ENCODE measurements around the gene DMD. TPM values are rescaled to one million over a fixed set of nuclear protein-coding genes. Genes with fewer than 3 reads are reported as not detected.

The DMD gene
- total and polyA plus RNA-seq, 2 of the 13 experiments (the other 11 are each of a cell fraction or from before 2014, with no cell fraction given) = 17.6 to 25.9 TPM

DNA sequence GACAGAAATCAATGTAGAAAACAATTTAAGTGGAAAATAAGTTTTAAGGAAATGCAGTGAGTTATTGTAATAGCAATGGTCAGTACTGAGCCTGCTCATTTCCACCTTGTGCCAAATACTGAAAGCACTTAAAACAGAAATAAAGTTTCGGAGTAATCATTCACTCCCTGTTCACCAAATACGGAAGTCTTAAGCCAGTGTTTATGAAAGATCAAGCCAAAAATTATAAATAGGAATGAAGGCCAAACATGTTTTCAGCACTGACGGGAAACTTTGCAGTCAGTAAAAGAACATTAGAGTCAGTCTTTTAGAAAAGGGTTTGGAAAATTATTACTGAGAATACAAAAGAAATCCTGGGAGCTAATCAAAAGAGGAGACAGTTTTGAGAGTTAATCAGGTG lies 178.6 kb downstream of the DMD start:
- intact Hi-C loops (cut with micrococcal nuclease; ENCODE audit: unreplicated experiment) = no loop called here
- no peak for FAIRE-seq
- ATAC-seq = no peak
- no peaks in the 10 kb centered on the region for H3K36me3 ChIP-seq (replicated peaks in 1 of 2; ENCODE audit: control insufficient read depth in 1 of 2, insufficient read depth in 2 of 2, low read length in 2 of 2)
- H3K79me2 ChIP-seq (ENCODE audit: insufficient read depth, low read length) = no peaks in the 10 kb centered on the region
- H2AFZ ChIP-seq (ENCODE audit: low read length) = no peak overlapping the region
- CTCF ChIA-PET (ENCODE audit: low intra/inter-chr PET ratio, low total read pairs) = no interaction called here
- no peak overlapping the region for H3K9ac ChIP-seq (ENCODE audit: insufficient read depth, low read depth, low read length)
- H3K27ac ChIP-seq (ENCODE audit: extremely low read length, insufficient read depth, low read length) = no peak overlapping the region
- TF ChIP-seq EED (CRISPR knock-in tag; IDR thresholded peaks at IDR 0.05) (no peak), SPEN (CRISPR knock-in tag; IDR thresholded peaks at IDR 0.05; ENCODE audit: low read depth) (no peak), WIZ (CRISPR knock-in tag; IDR thresholded peaks at IDR 0.05) (no peak), ZNF468 (CRISPR knock-in tag; IDR thresholded peaks at IDR 0.05) (no peak)
- no peak overlapping the region for H3K4me3 ChIP-seq (replicated peaks in 1 of 3; ENCODE audit: insufficient read depth in 1 of 3, low read depth in 2 of 3, low read length in 3 of 3)
- POLR2A ChIA-PET = no interaction called here
- H3K4me2 ChIP-seq (ENCODE audit: low read depth, low read length) = no peak overlapping the region
- in situ Hi-C loops (cut with HindIII; ENCODE audit: extremely low pct_ligation_motif_present, low pct_unique_long_range_greater_than_20kb) = no loop called here
- 8% methylated on average over 3 of the region's 3 CpGs for WGBS (ENCODE audit: low lambda C conversion rate)
- no TSS peak for BruUV-seq (replicated peaks)
- H3K27me3 ChIP-seq (ENCODE audit: control insufficient read depth in 1 of 2, insufficient read depth in 2 of 2, low read length in 2 of 2) = no peaks in the 10 kb centered on the region
- H4K20me1 ChIP-seq (ENCODE audit: insufficient read depth, low read length) = no peaks in the 10 kb centered on the region
- H3K4me1 ChIP-seq (ENCODE audit: insufficient read depth, low read length) = no peaks in the 10 kb centered on the region
- no peaks in the 10 kb centered on the region for H3K9me3 ChIP-seq (ENCODE audit: low read length)
- no peak for DNase-seq (ENCODE audit: low spot score)

DNA sequence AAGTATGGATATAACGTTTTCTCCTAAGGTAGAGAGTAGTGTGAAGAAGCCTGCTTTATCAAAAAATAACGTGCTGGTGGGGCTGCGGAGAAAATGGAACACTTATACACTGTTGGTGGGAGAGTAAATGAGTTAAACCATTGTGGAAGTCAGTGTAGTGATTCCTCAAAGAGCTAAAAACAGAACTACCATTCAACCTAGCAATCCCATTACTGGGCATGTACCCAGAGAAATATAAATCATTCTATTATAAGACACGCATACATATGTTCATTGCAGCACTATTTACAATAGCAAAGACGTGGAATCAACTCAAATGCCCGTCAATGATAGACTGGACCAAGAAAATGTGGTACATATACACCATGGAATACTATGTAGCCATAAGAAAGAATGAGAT lies 196.4 kb downstream of the DMD start:
- Histone ChIP-seq H4K20me1 (ENCODE audit: insufficient read depth, low read length) (no peaks in the 10 kb centered on the region), H3K79me2 (ENCODE audit: insufficient read depth, low read length) (no peaks in the 10 kb centered on the region), H3K36me3 (replicated peaks in 1 of 2; ENCODE audit: control insufficient read depth in 1 of 2, insufficient read depth in 2 of 2, low read length in 2 of 2) (no peaks in the 10 kb centered on the region), H3K4me2 (ENCODE audit: low read depth, low read length) (no peak overlapping the region), H2AFZ (ENCODE audit: low read length) (no peak overlapping the region), H3K9me3 (ENCODE audit: low read length) (no peaks in the 10 kb centered on the region), H3K27ac (ENCODE audit: extremely low read length, insufficient read depth, low read length) (no peak overlapping the region), H3K4me1 (ENCODE audit: insufficient read depth, low read length) (no peaks in the 10 kb centered on the region), H3K27me3 (ENCODE audit: control insufficient read depth in 1 of 2, insufficient read depth in 2 of 2, low read length in 2 of 2) (no peaks in the 10 kb centered on the region), H3K9ac (ENCODE audit: insufficient read depth, low read depth, low read length) (no peak overlapping the region), H3K4me3 (replicated peaks in 1 of 3; ENCODE audit: insufficient read depth in 1 of 3, low read depth in 2 of 3, low read length in 3 of 3) (no peak overlapping the region)
- CTCF ChIA-PET (ENCODE audit: low intra/inter-chr PET ratio, low total read pairs) = no interaction called here
- BruUV-seq (replicated peaks) = no TSS peak
- intact Hi-C loops (cut with micrococcal nuclease; ENCODE audit: unreplicated experiment) = no loop called here
- TF ChIP-seq ZFP1 (CRISPR knock-in tag; IDR thresholded peaks at IDR 0.05) (no peak), PAWR (CRISPR knock-in tag; IDR thresholded peaks at IDR 0.05; ENCODE audit: borderline replicate concordance) (no peak), ZBTB20 (CRISPR knock-in tag; IDR thresholded peaks at IDR 0.05; ENCODE audit: borderline replicate concordance, low read depth) (no peak)
- POLR2A ChIA-PET = no interaction called here
- in situ Hi-C loops (cut with HindIII; ENCODE audit: extremely low pct_ligation_motif_present, low pct_unique_long_range_greater_than_20kb) = no loop called here
- no peak for ATAC-seq
- no peak for DNase-seq (ENCODE audit: low spot score)
- 1% methylated on average over 6 of the region's 6 CpGs for WGBS (ENCODE audit: low lambda C conversion rate)
- FAIRE-seq = no peak

All from HepG2 (cell line).